H1 (cell line): ENCODE measurements around the gene GRK7. TPM values are rescaled to one million over a fixed set of nuclear protein-coding genes. Genes with fewer than 3 reads are reported as not detected.

ENCODE experiments used
- CTCF ChIA-PET: fragments of 300-600 bp; sonication (Branson Sonifier 250); formaldehyde crosslinking; loops from one replicate; lab custom pipeline; 2021; ENCODE audit not compliant: partially characterized antibody; lab: Charles Lee
- POLR2A ChIA-PET: fragments of 300-600 bp; sonication (Branson Sonifier 250); formaldehyde crosslinking; loops from one replicate; lab custom pipeline; 2021; ENCODE audit warnings: inconsistent platforms; ENCODE audit not compliant: partially characterized antibody; lab: Charles Lee
- DNase-seq, 2 experiments: peaks; one replicate each; pipeline versions ENCODE4 v3.0.0 to v3.0.0-alpha.2; 2010 to 2022; ENCODE audit warnings: low spot score in 2 of 2, low read depth in 1 of 2, mixed read lengths in 1 of 2
- FAIRE-seq: peaks from 2 replicates; lab custom pipeline; 2011; peaks lifted over from hg19 to GRCh38; lab: Jason Lieb, UNC
- H2AFZ ChIP-seq: 2 replicates; pipeline ENCODE4 v1.8.1; 2012; ENCODE audit warnings: low read length, inconsistent platforms
- H2AK5ac ChIP-seq: 2 replicates; pipeline ENCODE4 v1.6.1; 2013; ENCODE audit warnings: low read depth, low read length
- H2BK120ac ChIP-seq: replicated peaks from 2 replicates; pipeline ENCODE3; 2013; ENCODE audit warnings: low read depth, low read length, inconsistent platforms
- H2BK12ac ChIP-seq: 2 replicates; pipeline ENCODE4 v1.6.1; 2013; ENCODE audit warnings: low read depth, low read length
- H2BK15ac ChIP-seq: 2 replicates; pipeline ENCODE4 v1.6.1; 2013; ENCODE audit warnings: low read length
- H2BK20ac ChIP-seq: 2 replicates; pipeline ENCODE4 v1.6.1; 2013; ENCODE audit warnings: low read length
- H2BK5ac ChIP-seq: 2 replicates; pipeline ENCODE4 v1.6.1; 2013; ENCODE audit warnings: low read depth, low read length
- H3K14ac ChIP-seq: 2 replicates; pipeline ENCODE4 v1.6.1; 2013; ENCODE audit warnings: inconsistent platforms; ENCODE audit not compliant: insufficient read length
- H3K18ac ChIP-seq: 2 replicates; pipeline ENCODE4 v1.6.1; 2013; ENCODE audit warnings: low read length; ENCODE audit errors: extremely low read depth
- H3K23ac ChIP-seq: 2 replicates; pipeline ENCODE4 v1.6.1; 2013; ENCODE audit warnings: inconsistent platforms; ENCODE audit not compliant: insufficient read length
- H3K23me2 ChIP-seq: 2 replicates; pipeline ENCODE4 v1.6.1; 2013; ENCODE audit warnings: low read depth, low read length
- H3K27ac ChIP-seq: 2 replicates; pipeline ENCODE4 v1.6.1; 2011; ENCODE audit warnings: low read depth, low read length, inconsistent platforms
- H3K27me3 ChIP-seq, 4 experiments: replicated peaks in 1 of 4; 1 replicate in 1 of 4; 2 replicates in 3 of 4; pipeline versions ENCODE4 v1.6.1 to v1.8.1; 2011 to 2013; ENCODE audit warnings: low read length in 3 of 4, mild to moderate bottlenecking in 3 of 4, inconsistent platforms in 2 of 4, mixed read lengths in 2 of 4, moderate library complexity in 1 of 4; ENCODE audit not compliant: control insufficient read depth in 3 of 4, insufficient read depth in 3 of 4; ENCODE audit errors: extremely low read depth in 1 of 4
- H3K36me3 ChIP-seq, 4 experiments: 2 replicates each; pipeline versions ENCODE4 v1.6.1 to v1.8.1; 2011 to 2013; ENCODE audit warnings: mild to moderate bottlenecking in 4 of 4, low read length in 3 of 4, moderate library complexity in 2 of 4, control low read depth in 1 of 4, inconsistent platforms in 1 of 4; ENCODE audit not compliant: insufficient read depth in 4 of 4, control insufficient read depth in 2 of 4
- H3K4ac ChIP-seq: replicated peaks from 2 replicates; pipeline ENCODE3; 2013; ENCODE audit warnings: low read length, low read depth, mixed read lengths, inconsistent platforms; ENCODE audit not compliant: insufficient read length
- H3K4me1 ChIP-seq, 4 experiments: replicated peaks in 1 of 4; 1 replicate in 1 of 4; 2 replicates in 3 of 4; pipeline versions ENCODE4 v1.6.1 to v1.8.1; 2011 to 2013; ENCODE audit warnings: low read length in 3 of 4, inconsistent platforms in 2 of 4, mixed read lengths in 1 of 4; ENCODE audit not compliant: insufficient read depth in 4 of 4, control insufficient read depth in 3 of 4
- H3K4me2 ChIP-seq, 2 experiments: 2 replicates each; pipeline versions ENCODE4 v1.6.1 to v1.8.1; 2011 to 2013; ENCODE audit warnings: low read depth in 2 of 2, low read length in 2 of 2, control low read depth in 1 of 2, inconsistent platforms in 1 of 2, mild to moderate bottlenecking in 1 of 2; ENCODE audit not compliant: insufficient read depth in 1 of 2
- H3K4me3 ChIP-seq, 4 experiments: fragments of 200-600, 300-600 bp in 1 of 4; sonication (generic), shearing (Covaris generic), sonication (Bioruptor Twin) in 1 of 4; 2 replicates each; pipeline versions ENCODE4 v1.5.1 to v1.8.1; 2011 to 2016; ENCODE audit warnings: low read length in 4 of 4, low read depth in 3 of 4, control low read depth in 2 of 4, inconsistent platforms in 2 of 4, mild to moderate bottlenecking in 2 of 4, mixed read lengths in 1 of 4, moderate library complexity in 1 of 4; ENCODE audit not compliant: insufficient read depth in 2 of 4; ENCODE audit errors: extremely low read depth in 1 of 4
- H3K56ac ChIP-seq: replicated peaks from 2 replicates; pipeline ENCODE3; 2013; ENCODE audit warnings: low read depth, mild to moderate bottlenecking, mixed read lengths, low read length, inconsistent platforms; ENCODE audit not compliant: insufficient read length
- H3K79me1 ChIP-seq: 2 replicates; pipeline ENCODE4 v1.6.1; 2013; ENCODE audit warnings: low read depth, low read length, control low read depth
- H3K79me2 ChIP-seq, 2 experiments: 2 replicates each; pipeline versions ENCODE4 v1.6.1 to v1.8.1; 2012 to 2013; ENCODE audit warnings: low read length in 2 of 2, mild to moderate bottlenecking in 2 of 2, inconsistent platforms in 1 of 2; ENCODE audit not compliant: insufficient read depth in 2 of 2, control insufficient read depth in 1 of 2
- H3K9ac ChIP-seq, 4 experiments: replicated peaks in 1 of 4; 1 replicate in 1 of 4; 2 replicates in 3 of 4; pipeline versions ENCODE4 v1.6.1 to v1.8.1; 2011 to 2013; ENCODE audit warnings: low read depth in 3 of 4, low read length in 3 of 4, control low read depth in 2 of 4, mild to moderate bottlenecking in 2 of 4, moderate library complexity in 2 of 4, inconsistent platforms in 1 of 4; ENCODE audit errors: extremely low read depth in 1 of 4
- H3K9me3 ChIP-seq, 2 experiments: 2 replicates each; pipeline versions ENCODE4 v1.6.1 to v1.8.1; 2012 to 2013; ENCODE audit warnings: mild to moderate bottlenecking in 2 of 2, moderate library complexity in 2 of 2, control low read depth in 1 of 2, inconsistent platforms in 1 of 2, low read depth in 1 of 2, low read length in 1 of 2, mixed read lengths in 1 of 2; ENCODE audit not compliant: insufficient read depth in 2 of 2
- H4K20me1 ChIP-seq, 2 experiments: replicated peaks in 1 of 2; 2 replicates each; pipeline versions ENCODE3 to v1.8.1; 2011 to 2013; ENCODE audit warnings: inconsistent platforms in 2 of 2, low read length in 2 of 2, mild to moderate bottlenecking in 1 of 2; ENCODE audit not compliant: insufficient read depth in 2 of 2, control insufficient read depth in 1 of 2
- H4K5ac ChIP-seq: 2 replicates; pipeline ENCODE4 v1.6.1; 2013; ENCODE audit warnings: low read length, low read depth, mixed read lengths, inconsistent platforms; ENCODE audit not compliant: insufficient read length
- H4K8ac ChIP-seq: 2 replicates; pipeline ENCODE4 v1.8.0; 2013; ENCODE audit warnings: mild to moderate bottlenecking, moderate library complexity, low read length, inconsistent platforms; ENCODE audit not compliant: insufficient read depth; ENCODE audit errors: extremely low read depth
- H4K91ac ChIP-seq: replicated peaks from 2 replicates; pipeline ENCODE3; 2013; ENCODE audit warnings: low read length, mixed read lengths, inconsistent platforms; ENCODE audit not compliant: insufficient read length
- ASH2L ChIP-seq: fragments of 200-600, 300-600 bp; sonication (generic); IDR thresholded peaks from one replicate; pipeline ENCODE4 v1.7.1; 2017; ENCODE audit warnings: low read length
- BCL11A ChIP-seq, 2 experiments: IDR thresholded peaks; one replicate each; pipeline ENCODE4 v1.6.1; 2011; ENCODE audit warnings: low read depth in 2 of 2, low read length in 2 of 2, mild to moderate bottlenecking in 2 of 2
- HDAC2 ChIP-seq, 2 experiments: fragments of 300-600 bp in 1 of 2; sonication (generic) in 1 of 2; IDR thresholded peaks; 2 replicates each; pipeline ENCODE4 v1.6.1; 2011 to 2012; ENCODE audit warnings: low read depth in 2 of 2, low read length in 2 of 2, mild to moderate bottlenecking in 2 of 2, moderate library complexity in 2 of 2, borderline replicate concordance in 1 of 2, inconsistent platforms in 1 of 2
- JUND ChIP-seq: IDR thresholded peaks from 2 replicates; pipeline ENCODE4 v1.6.1; 2011; ENCODE audit warnings: mild to moderate bottlenecking, improper control_type of control experiment, low read length
- NRF1 ChIP-seq: IDR thresholded peaks from 2 replicates; pipeline ENCODE4 v1.6.1; 2011; ENCODE audit warnings: mild to moderate bottlenecking, low read depth, low read length, improper control_type of control experiment
- RBBP5 ChIP-seq: IDR thresholded peaks from 2 replicates; pipeline ENCODE4 v1.7.1; 2012; ENCODE audit warnings: low read depth, mild to moderate bottlenecking, inconsistent platforms, low read length, moderate library complexity, borderline replicate concordance
- SAP30 ChIP-seq: fragments of 300-600 bp; sonication (generic); IDR thresholded peaks from 2 replicates; pipeline ENCODE4 v1.7.1; 2012; ENCODE audit warnings: low read length, moderate library complexity, mild to moderate bottlenecking, inconsistent platforms; ENCODE audit not compliant: insufficient read depth, insufficient replicate concordance
- SP1 ChIP-seq: IDR thresholded peaks from 2 replicates; pipeline ENCODE4 v1.6.1; 2011; ENCODE audit warnings: low read depth, low read length
- TAF7 ChIP-seq: optimal IDR thresholded peaks from 2 replicates; pipeline ENCODE3; 2011; ENCODE audit warnings: low read depth, mild to moderate bottlenecking, inconsistent platforms, low read length, moderate library complexity, borderline replicate concordance
- TBP ChIP-seq: IDR thresholded peaks from 2 replicates; pipeline ENCODE4 v1.6.1; 2011; ENCODE audit warnings: low read depth, low read length, improper control_type of control experiment
- WGBS, 2 experiments: shearing (Covaris generic) in 1 of 2; methylation state at CpG; one replicate each; pipeline versions ENCODE4 v1.1.6 to v1.1.7; 2013 to 2015; ENCODE audit warnings: low lambda C conversion rate in 2 of 2, mixed read lengths in 2 of 2, inconsistent platforms in 1 of 2, low coverage in 1 of 2, missing lambda C conversion rate in 1 of 2; ENCODE audit not compliant: insufficient replicate concordance in 2 of 2, insufficient coverage in 1 of 2, insufficient read length in 1 of 2; ENCODE audit errors: extremely low coverage in 1 of 2, missing lambda C conversion rate in 1 of 2; 5-methylcytosine and 5-hydroxymethylcytosine counted together
- polyA plus RNA-seq, 7 experiments: library from polyadenylated mRNA; depleted of rRNA in 3 of 7; stranded (reverse) in 5 of 7; unstranded in 2 of 7; fragments of >200 nt in 5 of 7; fragments of 200-250 nt in 2 of 7; gene quantifications; 1 replicate in 5 of 7; 2 replicates in 1 of 7; 4 replicates in 1 of 7; pipeline versions ENCODE4 v1.2.1 to v1.2.3, GENCODE V29; 2011 to 2013; ENCODE audit warnings: missing spikeins in 2 of 7, mixed read lengths in 2 of 7
- total RNA-seq: library from RNA; stranded (reverse); fragmentation: NEBNext Ultra II Directional; extraction: Animal tissue kit (Norgen Biotek cat#: 25700); gene quantifications from 2 replicates; pipeline ENCODE4 v1.2.1, GENCODE V29; 2021

Gene GRK7
- total and polyA plus RNA-seq, 2 of the 8 experiments (the other 6 are each of a cell fraction or from before 2014, with no cell fraction given), result not detected

GRCh38 chr3:141738022-141738890 lies 25.0 kb upstream of the GRK7 start, which contains the start of gene RNF7:
Gene RNF7 (plus strand): TSS chr3:141738298. CDS start chr3:141738342, 44 bp downstream.
- Histone ChIP-seq H2AK5ac (peak within 1 kb of the TSS; percentile 48; the same call in 1 of the 2 replicates), H3K18ac (peak within 1 kb of the TSS; percentile 99), H4K20me1 (peaks cover 2 to 5% of the 10 kb centered on the region in 2 experiments), H3K56ac (peak within 1 kb of the TSS; percentile 52), H3K23me2 (peaks cover 4% of the 10 kb centered on the region), H2BK120ac (peak within 1 kb of the TSS; percentile 68), H4K5ac (peak within 1 kb of the TSS; percentile 99), H4K8ac (peak within 1 kb of the TSS; percentile 98), H3K14ac (no peak within 1 kb of the TSS), H3K79me1 (no peaks in the 10 kb centered on the region), H2BK12ac (peak within 1 kb of the TSS; percentile 85), H3K79me2 (peaks cover 3 to 45% of the 10 kb centered on the region in 2 experiments), H3K27me3 (peaks cover 0 to 2% (median 0%) of the 10 kb centered on the region in 4 experiments; a peak in 1 of 7 replicates), H3K9me3 (no peaks in the 10 kb centered on the region), H2AFZ (peak within 1 kb of the TSS; percentile 90), H3K4me1 (peaks cover 0 to 5% (median 0%) of the 10 kb centered on the region in 4 experiments; a peak in 2 of 7 replicates), H2BK15ac (0 out of 2 replicates have a peak within 1 kb of the TSS, but pooled peaks have one; percentile 75), H3K4me2 (peak within 1 kb of the TSS; percentile 74 to 76), H3K27ac (peak within 1 kb of the TSS; percentile 93), H3K36me3 (peaks cover 0 to 8% (median under 1%) of the 10 kb centered on the region in 4 experiments; a peak in 2 of 8 replicates), H2BK5ac (peak within 1 kb of the TSS; percentile 98), H3K9ac (peak within 1 kb of the TSS; percentile 94 to 98 (median 96)), H2BK20ac (no peak within 1 kb of the TSS), H3K4me3 (peak within 1 kb of the TSS; percentile 79 to 97 (median 92)), H4K91ac (peak within 1 kb of the TSS; percentile 94), H3K23ac (no peak within 1 kb of the TSS), H3K4ac (no peak within 1 kb of the TSS)
- DNase-seq (peak; percentile 90 to 97), FAIRE-seq (no peak)
- CTCF ChIA-PET, result interaction anchor here (0.7 to 2.8 kb wide), 24 partner anchors 11 to 202 kb away, joined by 3 to 14 read pairs (median 4); partner anchors contain the start of genes ATP1B3 and GRK7
- POLR2A ChIA-PET, result interaction anchor here (0.9 to 2.1 kb wide), 7 partner anchors 12 to 143 kb away, joined by 3 to 7 read pairs (median 4); no protein-coding TSS in a partner anchor
- 1% methylated on average over 46 of the region's 81 CpGs; no CpG with 5 or more reads in 1 of the 2 experiments for WGBS, 2 experiments
- TF ChIP-seq SP1 (peak; percentile 85), SAP30 (no peak), ASH2L (peak; percentile 91), TAF7 (peak; percentile 69), NRF1 (0 out of 2 replicates have a peak, but pooled peaks have one; percentile 12), HDAC2 (IDR thresholded peaks at IDR 0.05; ENCODE audit: borderline replicate concordance in 1 of 2, low read depth in 2 of 2, low read length in 2 of 2) (no peak), BCL11A (IDR thresholded peaks at IDR 0.05; ENCODE audit: low read depth in 2 of 2, low read length in 2 of 2) (no peak), JUND (peak; percentile 85), RBBP5 (peak; percentile 83), TBP (peak; percentile 72)
